T-helper 9 cell (primary cell): Measurements from ENCODE around the gene CLEC1A.

Experiments used
- DNase-seq: peaks from one replicate; pipeline ENCODE4 v3.0.0-alpha.2; 2020

CLEC1A gene

DNA sequence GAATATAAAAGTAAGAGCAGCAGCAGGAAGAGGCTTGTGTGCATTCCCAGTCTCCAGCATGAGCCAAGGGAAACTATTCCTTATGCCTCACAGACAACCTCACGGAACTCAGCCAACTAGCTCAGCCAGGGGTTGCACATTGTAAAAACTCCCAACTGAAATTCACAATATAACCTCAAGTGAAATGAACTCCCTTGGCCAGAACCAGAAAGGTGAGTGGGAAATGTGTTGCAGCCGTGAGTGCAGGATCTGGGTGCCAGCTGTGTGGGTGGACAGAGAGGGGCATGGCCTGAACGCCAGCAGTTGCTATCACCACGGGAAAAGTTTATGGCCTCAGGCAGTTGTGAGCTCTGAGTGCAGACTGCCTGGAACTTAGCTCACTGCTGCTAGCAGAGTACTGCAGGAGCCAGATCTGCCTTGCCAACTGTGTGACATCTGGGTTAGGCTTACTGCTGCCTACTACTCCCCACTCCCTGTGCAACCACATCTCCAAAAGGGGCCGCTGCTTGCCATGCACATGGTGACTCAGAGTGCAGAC lies 2.3 kb upstream of the CLEC1A start:
- no peak for DNase-seq

DNA sequence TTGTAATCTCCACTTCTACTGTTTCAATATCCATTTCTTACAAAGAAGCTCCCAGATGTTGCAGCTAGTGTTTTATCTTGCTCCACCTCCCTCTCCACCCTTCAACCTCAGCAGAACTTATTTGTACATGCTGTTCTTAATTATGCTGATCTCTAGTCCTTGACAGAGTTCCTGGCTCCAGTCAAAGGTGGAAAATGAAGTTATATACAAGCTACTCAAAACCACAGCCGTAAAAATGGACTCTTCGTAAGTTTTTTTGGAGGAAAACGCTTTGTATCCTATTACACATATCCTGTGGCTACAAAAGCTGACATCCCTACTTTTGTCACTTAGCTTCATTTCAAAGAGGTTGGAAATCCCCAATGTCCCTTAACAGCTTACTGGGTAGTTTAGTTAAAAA lies 1.3 kb downstream of the CLEC1A start:
- no peak for DNase-seq

DNA sequence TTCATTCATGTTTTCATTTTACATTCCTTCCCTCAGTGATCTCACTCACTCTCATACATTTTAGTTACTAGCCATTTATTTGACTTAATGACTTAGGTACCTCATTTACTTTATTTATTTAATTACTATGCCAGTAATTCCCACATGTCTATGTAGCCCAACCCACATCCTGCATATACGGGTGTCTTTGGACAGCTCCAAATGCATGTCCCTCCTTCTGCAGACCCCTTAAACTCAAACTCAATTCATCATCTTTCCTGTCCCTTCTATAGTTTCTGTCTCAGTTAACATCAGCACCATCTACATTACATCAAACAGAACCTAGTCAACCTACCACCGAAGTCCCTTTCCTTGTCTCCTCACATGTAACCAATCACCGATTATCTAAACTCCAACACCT lies 2.8 kb downstream of the CLEC1A start:
- no peak for DNase-seq

DNA sequence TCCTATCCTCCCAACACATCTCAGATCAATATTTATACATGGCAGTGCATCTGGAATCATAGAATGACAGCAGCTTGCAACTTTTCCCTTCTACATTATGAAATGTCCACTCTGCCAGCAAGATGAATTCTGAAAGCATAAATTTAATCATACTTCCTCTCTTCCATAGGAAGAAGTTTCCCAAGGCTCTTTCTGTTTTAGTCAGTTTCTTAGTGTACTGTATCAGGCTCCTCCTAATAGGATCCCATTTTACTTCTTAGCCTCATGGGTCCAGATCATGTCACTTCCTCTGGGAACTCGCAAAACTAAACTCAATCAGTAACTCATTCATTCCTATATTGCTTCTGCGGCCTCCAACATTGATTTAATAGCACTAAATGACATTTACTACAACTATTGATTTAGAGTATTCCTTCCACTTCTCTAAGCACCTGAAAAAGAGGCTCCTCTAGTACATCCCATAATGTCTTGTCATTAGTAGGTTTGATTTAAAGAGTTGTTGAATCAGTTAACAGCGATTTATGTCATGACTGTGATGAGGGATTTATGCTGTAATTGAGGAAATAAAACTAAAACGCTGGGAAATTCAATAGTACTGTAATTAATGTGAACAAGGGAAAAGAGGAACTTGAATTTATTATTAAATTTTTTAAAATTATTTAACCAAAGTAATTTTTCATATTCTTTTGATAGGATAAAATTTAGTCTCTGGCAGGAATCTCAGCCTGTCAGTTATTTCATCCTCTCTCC lies 4.0 kb downstream of the CLEC1A start:
- no peak for DNase-seq

DNA sequence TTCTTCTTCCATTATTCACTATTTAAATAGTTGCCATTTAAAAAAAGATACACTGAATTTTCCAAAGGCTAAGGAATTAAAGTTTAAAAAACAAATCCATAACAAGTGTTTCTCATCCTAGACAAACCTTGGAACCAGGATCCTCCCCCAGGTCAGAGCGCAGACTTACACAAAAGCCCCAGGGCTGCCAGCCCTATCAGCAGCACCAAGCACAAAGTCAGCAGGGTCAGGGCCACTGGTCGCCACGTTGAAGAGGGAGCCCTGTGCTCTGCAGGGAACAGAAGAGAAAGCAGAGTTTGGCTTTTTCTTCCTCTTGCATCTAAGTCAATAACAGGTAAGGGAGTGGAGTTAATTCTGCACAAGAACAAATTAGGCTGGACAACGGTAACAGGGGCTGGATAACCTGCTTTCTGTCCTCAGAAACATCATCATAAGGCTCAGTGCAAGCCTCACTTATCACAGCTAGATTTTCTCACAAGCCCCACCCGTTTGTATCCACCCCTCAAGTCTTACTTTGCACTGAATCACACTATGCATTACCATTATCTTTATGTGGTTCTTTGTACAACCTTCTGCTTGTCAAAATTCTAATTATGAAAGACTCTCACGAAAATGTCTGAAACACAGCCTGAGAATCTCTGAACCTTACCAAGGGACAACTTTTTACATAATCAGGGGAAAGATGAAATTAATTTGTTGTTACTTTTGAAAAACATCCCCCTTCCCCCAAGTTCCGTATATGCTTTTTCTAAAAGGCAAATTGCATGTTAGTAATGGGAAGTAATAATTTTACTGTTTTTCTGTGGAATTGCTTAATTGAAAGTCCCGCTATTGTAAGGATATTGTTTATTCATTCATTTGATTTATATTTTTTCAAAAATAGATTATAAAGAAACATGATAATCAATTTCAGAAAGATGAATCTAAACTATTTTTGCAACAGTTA lies 9.6 kb downstream of the CLEC1A start:
- no peak for DNase-seq

DNA sequence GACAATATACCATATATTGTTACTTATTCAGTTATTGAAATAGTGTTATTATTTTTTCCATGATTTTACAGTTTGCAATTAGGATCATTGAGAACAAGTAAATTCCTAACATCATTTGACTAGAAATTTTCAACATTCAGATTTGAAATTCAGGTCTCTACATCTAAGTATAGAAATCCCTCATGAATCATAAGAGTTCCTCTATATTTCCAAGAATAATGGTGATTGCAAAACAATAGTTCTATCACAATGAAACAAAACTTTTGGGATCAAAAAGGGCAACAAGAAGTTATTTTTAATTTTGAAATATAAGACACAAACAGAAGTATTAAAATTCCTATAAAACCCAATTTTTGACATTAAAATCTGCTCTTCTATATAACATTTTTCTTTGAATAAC lies 10.8 kb downstream of the CLEC1A start:
- no peak for DNase-seq

DNA sequence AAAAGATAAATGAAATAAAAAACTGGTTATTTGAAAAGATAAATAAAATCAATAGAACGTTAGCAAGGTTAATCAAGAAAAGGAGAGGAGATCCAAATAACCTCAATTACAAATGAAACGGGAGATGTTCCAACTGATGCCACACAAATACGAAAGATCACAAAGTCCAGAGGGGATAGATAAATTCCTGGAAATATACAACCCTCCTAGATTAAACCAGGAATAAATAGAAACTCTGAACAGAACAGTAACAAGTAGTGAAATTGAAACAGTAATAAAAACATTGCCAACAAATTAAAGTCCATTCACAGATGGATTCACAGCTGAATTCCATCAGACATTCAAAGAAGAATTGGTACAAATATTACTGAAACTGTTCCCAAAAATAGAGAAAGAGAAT lies 12.4 kb downstream of the CLEC1A start:
- DNase-seq = no peak

DNA sequence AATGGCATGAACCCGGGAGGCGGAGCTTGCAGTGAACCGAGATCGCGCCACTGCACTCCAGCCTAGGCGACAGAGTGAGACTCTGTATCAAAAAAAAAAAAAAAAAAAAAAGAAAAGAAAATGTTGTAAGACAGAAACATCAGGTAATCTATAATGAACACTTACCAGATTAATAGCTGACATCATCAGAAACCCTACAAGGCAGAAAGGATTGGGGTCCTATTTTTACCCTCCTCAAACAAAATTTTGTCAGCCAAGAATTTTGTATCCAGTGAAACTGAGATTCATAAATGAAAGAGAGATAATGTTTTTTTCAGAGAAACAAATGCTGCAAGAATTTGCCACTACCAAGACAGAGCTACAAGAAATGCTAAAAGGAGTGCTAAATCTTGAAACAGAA lies 14.1 kb downstream of the CLEC1A start:
- no peak for DNase-seq

DNA sequence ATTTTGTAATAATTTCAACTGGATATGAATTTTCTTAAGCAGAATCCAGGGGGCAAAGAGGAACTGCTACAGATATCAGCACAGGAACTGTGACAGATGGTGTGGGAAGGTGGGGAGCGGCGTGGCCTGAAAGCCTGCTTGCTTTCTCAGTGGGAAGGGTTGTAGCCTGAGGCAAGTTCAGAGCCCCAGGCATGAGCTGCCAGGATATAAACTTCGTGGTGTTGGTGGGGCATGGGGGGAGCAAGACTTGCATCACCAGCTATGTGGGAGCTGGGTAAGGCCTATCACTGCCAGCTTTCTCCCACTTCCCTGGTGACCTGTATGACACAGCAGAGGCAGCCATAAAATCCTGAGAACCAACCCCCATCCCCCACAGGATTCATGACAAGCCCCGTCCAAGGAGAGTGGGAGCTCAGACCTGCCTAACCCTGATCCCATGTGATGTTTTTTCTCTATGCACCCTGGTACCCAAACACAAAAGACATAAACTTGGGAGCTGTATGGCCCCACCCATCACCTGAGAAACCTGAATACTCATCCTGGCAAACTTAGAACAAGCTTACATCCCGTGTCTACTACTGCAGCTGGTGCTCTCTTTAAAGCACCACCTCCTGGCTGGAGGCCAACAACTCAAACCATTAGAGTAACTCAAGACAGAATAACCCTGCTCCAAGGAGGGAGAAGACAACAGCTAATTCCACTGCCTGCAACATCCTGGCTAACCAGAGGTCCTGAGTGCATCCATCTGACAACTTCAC lies 16.5 kb downstream of the CLEC1A start:
- DNase-seq = no peak

DNA sequence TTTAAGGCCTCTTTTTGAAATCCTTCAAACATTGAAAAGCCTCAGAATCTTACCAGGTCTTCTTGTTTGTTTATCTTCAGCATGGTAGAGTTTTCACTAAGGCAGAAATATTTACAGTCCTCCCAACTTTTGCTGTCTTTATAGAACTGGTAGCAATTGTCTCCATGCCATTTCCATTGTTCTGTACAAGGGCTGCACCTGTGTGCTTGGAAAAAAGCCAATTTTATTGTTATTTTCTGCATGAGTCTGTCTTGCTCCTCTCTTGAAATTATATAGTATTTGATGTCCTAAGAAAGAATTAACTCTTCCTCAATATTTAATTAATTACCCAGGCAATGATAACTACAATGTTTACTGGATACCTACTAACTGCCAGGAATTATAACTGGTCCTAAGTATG lies 23.3 kb downstream of the CLEC1A start:
- no peak for DNase-seq

DNA sequence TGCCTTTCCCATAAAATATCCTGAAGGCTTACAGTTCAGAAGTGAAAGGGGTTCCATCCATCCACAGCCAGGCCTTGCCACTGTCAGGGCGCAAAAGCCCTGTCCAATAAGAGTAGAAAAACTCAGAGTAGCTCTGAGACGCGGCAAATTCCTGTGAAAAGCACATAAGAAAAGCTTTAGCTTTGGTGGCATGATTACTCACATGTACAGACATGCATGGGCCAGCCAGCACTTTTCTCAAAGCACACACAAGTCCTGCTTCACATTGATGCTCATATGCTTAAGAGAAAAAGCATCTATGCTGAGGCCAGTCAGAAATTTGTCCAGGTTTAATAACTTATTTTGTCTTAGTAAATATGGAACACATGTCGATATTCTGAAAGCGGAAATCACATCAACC lies 25.5 kb downstream of the CLEC1A start:
- DNase-seq = no peak

DNA sequence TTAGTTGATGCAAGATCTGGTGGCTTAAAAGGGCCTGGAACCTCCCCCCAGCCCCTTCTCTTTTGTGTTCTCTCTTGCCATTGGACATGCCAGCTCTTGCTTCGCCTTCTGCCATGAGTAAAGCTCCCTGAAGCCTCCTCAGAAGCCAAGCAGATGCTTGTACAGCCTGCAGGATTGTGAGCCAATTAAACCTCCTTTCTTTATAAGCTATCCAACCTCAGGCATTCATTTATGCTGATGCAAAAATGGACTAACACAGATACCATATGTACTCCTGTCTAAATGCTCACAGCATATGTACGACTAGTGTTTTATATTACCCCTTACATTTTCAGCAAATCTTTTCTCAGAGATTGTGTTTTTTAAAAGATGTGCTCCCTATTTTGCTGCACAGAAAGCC lies 26.7 kb downstream of the CLEC1A start:
- no peak for DNase-seq

DNA sequence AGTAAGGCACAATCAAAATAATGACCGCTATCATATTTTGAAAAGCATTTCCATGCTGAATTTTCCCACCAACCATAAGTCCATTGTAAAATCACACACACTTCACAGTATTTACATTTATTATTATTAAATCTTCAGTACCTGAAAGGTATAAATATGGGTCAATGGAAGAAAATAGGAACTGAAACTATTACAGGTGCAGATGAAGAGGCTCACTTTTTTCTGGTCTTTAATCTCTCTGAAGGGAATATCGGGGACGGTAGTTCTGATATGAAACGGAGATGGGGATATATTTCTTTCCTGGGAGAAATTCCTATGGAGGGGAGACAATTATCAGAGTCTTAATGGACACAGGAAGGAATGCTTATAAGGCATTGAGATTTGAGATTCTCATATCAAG lies 28.4 kb downstream of the CLEC1A start:
- DNase-seq = no peak

DNA sequence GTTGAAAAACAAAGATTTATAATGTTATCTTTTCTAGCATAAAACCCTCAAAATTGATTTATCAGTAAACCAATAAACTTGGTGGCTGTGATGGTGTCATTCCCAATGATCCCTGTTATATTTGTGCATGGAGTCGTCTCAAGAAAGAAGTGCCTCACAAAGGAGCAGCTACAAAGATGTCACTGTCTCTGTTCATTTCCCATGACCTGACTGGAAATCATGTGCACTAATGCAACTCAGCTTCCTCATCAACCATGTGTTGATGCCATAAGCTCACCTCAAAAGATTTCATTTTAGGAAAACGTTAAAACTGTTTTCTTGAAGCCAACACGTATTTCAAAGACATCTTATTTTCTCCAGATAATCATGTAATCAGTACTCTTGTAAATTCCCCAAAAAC lies 28.8 kb downstream of the CLEC1A start:
- DNase-seq = no peak

DNA sequence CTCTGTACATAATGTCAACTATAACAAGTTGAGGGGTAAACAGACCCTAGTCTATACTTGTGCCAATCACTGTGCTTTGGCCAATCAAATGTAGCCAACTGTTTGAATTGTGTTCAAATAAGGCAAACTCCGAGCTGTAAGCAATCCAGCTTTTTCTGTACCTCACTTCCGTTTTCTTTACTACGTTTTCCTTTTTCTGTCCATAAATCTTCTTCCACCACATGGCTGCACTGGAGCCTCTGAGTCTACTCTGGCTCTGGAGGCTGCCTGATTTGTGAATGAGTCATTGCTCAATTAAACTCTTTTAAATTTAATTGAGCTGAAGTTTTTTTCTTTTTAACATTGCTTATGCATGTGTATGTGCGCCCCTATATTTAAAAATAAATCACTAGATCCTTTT lies 29.7 kb downstream of the CLEC1A start:
- no peak for DNase-seq

DNA sequence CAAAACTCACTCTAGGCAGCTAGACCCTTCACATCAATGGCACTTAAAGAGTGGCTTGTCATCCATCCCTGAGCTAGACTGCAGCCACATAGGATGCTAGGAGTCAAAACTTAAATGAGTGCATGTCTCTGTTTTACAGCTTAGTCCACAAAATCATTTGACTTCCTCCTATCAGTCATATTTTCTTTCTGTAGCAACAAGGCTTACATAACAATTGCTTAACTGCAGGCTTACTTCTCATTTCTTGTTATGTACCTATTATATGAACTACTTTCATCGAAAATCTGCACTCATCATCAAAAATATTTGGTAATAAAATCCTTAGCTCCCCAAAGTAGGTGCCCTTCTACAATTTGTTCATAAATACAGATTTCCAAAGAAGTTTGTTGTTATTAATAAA lies 30.1 kb downstream of the CLEC1A start:
- no peak for DNase-seq

DNA sequence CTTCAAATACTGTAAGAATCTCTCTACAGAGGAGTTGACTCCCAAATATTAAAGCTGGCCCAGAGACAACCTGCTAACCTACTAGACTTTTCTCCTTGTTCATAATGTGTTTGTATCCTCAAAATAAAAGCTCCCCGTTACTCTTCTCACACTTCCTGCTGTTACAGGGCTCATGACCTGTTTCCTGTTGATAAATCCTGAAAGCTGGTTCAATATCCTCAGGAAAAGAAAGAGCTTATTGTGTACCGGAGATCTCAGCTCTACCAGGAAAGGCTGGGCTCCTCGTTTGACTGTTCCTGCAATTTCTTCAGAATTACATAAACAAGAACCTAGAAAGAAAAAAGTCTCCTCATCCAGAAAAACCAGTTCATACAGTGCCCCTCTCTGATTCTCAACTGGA lies 30.8 kb downstream of the CLEC1A start:
- DNase-seq = no peak

DNA sequence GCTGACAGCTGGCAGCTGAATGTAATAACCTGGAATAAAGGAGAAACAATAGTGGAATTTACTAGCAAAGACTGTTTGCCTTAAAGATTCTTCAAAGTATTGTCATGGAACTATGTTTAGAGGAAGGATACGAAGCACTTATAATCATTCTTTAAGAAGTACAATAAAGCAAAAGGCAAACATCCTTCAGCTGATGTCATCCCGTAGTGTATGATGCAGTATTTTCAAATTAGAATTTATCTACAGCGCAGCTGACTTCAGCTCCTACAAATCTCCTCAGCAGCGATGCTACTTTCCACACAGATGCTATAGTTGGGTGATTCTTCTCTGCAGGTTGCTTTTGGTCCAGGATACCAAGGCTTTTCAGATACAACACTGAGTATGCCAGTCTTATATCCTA lies 31.5 kb downstream of the CLEC1A start:
- no peak for DNase-seq

DNA sequence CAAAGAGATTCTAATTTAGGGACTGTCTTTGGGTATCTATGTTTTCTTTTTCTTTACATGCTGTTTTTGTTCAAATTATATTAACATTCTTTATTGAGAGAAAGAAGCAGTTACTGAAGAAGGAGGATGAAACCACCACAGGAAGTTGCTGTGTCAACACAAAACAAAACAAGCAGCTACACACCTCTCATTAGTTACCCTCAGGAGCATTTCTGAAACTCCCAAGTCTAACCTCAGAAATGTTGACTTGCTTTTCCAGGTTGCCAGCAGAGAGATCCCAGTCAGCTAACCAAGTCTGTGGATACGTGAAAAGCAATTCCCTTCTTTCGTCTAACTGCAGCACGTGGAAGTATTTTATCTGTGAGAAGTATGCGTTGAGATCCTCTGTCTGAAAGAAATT lies 33.5 kb downstream of the CLEC1A start:
- no peak for DNase-seq

DNA sequence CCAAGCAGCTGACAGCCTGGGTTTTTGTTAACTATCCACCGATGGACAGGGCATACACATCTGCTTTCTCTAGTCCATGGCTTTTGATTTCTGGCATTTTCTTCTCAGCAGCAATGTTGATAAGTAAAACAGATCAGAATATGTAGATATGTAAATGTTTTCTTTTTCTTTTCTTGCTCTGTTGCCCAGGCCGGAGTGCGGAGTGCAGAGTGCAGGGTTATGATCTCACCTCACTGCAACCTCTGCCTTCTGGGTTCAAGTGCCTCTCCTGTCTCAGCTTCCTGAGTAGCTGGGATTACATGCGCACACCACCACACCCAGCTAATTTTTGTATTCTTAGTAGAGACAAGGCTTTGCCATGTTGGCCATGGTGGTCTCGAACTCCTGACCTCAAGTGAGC lies 40.4 kb downstream of the CLEC1A start:
- DNase-seq = no peak

DNA sequence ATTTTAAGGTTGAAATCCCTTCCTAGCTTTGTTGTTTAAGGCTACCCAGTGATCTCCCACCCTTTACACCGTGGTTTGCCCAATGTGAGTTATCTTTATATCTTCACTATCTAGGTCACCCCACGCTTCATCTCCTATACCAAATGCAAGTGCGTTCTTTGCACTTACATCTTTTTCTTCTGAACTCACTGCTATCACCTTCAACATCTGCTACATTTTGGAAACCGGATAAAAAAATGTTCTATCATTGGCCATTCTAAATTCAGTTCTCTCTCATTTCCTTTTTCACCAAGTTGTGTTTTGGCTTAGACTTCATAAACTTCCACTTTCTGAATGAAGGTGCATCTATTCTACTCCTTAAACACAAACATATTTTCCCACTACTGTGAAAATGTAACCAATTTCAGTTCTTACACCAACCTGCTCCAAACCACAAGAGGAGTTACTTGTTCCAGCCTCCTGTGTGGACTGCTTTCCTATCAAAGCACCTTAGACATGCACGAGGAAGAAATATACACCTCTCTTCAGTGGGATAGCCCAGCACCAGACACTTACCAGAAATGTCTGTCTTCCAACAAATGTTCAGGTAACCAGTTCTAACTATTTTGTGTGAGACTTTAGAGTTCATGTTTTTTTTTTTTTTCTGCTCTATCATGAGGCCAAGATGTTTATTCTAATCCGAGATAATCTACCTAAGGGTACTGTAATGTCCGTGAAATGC lies 46.4 kb downstream of the CLEC1A start:
- DNase-seq = no peak

DNA sequence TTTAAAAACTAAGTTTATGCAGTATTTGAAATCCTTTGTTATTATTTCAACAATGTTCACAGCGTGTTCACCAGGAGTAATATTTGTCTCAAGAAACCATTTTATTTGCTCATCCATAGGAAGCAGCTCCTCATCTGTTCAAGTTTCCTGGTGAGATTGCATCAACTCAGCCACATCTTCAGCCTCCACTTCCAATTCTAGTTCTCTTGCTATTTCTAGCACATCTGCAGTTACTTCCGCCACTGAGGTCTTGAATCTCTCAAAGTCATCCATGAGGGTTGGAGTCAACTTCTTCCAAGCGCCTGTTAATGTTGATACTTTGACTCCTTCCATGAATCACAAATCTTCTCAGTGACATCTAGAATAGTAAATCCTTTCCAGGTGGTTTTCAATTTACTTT lies 50.3 kb downstream of the CLEC1A start:
- DNase-seq = no peak

DNA sequence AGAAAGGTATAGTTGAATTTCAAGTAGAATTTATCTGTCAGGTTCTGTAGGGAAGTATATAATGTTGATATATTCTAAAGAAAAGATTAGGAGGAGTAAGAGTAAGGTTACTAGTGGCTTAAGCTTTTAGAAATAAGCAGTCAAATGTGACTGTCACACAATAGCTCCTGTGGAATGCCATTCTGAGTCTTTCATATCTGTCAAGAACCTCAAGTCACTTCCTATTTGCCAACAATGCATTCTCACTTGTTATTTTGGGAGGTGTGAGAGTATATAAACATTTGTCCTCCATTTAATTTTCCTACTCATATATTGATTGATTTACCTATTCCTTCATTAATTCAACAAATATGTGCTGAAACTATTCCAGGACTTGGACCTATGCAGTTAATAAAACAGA lies 56.6 kb downstream of the CLEC1A start:
- no peak for DNase-seq
